Neutrophil (primary cell): ENCODE results near the gene INPP5F.

Experiments used
- H3K27ac ChIP-seq: fragments of 200-600 bp; sonication (generic); 2 replicates; pipeline ENCODE4 v1.5.1; 2016; ENCODE audit warnings: mild to moderate bottlenecking, moderate library complexity
- H3K27me3 ChIP-seq: fragments of 200-600 bp; sonication (generic); 2 replicates; pipeline ENCODE4 v1.6.0; 2016; ENCODE audit warnings: mild to moderate bottlenecking
- H3K36me3 ChIP-seq: fragments of 200-600 bp; sonication (generic); 2 replicates; pipeline ENCODE4 v1.5.1; 2017
- H3K4me1 ChIP-seq, 2 experiments: fragments of 200-600 bp in 1 of 2; sonication (generic) in 1 of 2; 1 replicate in 1 of 2; 2 replicates in 1 of 2; pipeline versions ENCODE4 v1.5.1 to v1.6.1; 2013 to 2016; ENCODE audit warnings: low read depth in 1 of 2, low read length in 1 of 2, mild to moderate bottlenecking in 1 of 2, moderate library complexity in 1 of 2; ENCODE audit not compliant: control insufficient read depth in 1 of 2, insufficient read depth in 1 of 2
- H3K4me3 ChIP-seq, 2 experiments: fragments of 200-600 bp in 1 of 2; sonication (generic) in 1 of 2; 1 replicate in 1 of 2; 2 replicates in 1 of 2; pipeline ENCODE4 v1.5.1; 2013 to 2016; ENCODE audit warnings: low read depth in 1 of 2, low read length in 1 of 2, mild to moderate bottlenecking in 1 of 2, moderate library complexity in 1 of 2
- H3K9me3 ChIP-seq: fragments of 200-600 bp; sonication (generic); 2 replicates; pipeline ENCODE4 v1.5.1; 2016
- TF ChIP-seq, protein P1 (sequence below): fragments of 200-600 bp; sonication (generic); IDR thresholded peaks from 2 replicates; pipeline ENCODE4 v1.5.1; 2016; ENCODE audit warnings: antibody characterized with exemption

INPP5F gene

DNA sequence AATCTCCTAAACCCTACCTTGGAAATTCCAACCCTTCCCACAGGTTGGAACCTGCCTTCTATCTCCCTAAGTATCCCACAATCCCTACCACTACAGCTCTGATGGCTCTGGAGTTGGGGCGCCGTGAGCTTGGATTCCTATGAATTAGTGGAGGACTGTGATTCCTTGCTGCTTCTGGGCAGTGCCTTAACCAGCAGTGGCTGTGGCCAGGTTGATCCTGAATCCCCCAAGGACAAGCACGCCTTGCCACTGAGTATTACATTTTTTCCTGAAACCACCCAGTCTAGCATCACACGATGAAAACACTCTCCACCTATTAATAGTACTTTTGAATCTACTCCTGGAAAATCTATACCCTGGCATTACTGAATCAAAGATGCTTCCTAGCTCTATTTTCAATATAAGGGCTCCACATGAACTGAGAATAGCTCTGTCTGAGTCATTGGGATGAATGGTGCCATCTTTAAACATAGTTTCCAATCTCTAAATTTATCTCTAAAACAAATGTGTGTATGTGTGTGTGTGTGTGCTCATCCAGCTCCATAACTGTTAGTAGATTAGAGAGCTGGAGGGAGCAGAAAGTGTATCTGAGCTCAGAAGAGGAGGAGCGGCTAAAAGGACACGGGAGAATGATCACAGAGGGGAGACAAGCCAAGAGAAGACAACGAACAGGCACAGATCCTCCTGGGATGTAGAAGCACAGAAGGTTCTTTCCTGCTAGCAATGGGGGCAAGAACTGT is 11.9 kb upstream of the INPP5F start:
- Histone ChIP-seq H3K4me3 (no peak overlapping the region), H3K27ac (no peak overlapping the region), H3K36me3 (no peaks in the 10 kb centered on the region), H3K27me3 (no peaks in the 10 kb centered on the region), H3K9me3 (no peaks in the 10 kb centered on the region), H3K4me1 (no peaks in the 10 kb centered on the region)
- TF ChIP-seq, protein P1, sequence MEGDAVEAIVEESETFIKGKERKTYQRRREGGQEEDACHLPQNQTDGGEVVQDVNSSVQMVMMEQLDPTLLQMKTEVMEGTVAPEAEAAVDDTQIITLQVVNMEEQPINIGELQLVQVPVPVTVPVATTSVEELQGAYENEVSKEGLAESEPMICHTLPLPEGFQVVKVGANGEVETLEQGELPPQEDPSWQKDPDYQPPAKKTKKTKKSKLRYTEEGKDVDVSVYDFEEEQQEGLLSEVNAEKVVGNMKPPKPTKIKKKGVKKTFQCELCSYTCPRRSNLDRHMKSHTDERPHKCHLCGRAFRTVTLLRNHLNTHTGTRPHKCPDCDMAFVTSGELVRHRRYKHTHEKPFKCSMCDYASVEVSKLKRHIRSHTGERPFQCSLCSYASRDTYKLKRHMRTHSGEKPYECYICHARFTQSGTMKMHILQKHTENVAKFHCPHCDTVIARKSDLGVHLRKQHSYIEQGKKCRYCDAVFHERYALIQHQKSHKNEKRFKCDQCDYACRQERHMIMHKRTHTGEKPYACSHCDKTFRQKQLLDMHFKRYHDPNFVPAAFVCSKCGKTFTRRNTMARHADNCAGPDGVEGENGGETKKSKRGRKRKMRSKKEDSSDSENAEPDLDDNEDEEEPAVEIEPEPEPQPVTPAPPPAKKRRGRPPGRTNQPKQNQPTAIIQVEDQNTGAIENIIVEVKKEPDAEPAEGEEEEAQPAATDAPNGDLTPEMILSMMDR: no peak

DNA sequence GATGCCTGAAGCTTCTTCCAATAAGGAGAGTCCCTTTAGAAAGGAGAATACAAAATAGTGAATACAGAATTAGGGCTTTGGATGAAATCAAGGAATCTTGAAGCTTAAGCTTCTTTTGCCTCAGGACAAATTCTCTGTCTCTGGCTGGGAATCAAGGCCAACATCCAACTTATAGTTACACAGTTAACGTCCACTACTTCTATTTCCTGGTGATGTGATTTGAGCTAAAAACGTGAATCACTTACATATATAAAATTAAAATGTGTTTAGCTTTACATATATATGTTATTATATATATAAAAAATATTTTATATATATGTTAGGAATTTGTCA is 11.4 kb upstream of the INPP5F start:
- Histone ChIP-seq H3K4me3 (no peak overlapping the region), H3K4me1 (no peaks in the 10 kb centered on the region), H3K36me3 (no peaks in the 10 kb centered on the region), H3K27me3 (no peaks in the 10 kb centered on the region), H3K27ac (no peak overlapping the region), H3K9me3 (no peaks in the 10 kb centered on the region)
- TF ChIP-seq, protein P1: no peak

DNA sequence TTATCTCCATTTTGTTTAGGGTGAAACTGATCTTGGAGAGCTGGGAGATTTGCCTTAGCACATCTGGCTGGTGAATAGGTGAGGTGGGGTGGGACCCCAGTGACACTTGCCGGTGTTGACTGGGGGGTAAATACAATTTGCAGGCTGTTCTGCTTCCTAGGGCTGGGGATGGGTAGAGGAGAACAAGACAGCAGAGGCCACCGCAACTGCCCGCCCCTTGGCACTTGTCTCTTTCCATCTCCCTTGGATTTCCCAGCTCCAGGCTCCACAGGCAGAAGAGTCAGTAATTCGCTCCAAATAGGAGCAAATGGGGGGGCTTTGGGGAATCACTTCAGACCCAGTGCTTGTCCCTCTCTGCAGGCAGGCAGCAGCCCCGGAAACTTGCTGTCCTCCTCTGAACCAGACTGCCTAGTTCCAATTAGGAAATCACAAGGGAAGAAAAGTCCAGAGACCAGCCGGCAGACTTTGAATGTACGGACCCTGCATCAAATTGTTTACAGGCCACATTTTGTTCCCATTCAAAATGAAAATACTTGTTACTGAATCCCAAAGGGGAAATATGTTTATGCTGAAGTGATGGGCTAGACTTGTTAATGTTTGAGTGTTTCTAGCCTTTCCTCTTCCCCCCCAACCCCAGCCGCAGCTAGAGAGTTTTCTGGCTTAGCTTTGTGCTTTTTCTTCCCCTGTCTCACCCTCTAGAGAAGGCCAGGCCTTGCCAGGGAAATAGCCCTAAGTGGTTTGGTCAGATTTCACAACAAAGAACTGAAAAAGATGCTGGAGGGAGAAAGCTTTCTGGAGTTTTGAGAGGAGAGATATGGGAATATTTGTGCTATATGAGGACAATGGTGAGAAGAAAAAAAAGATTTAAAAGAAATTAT is 10.0 kb upstream of the INPP5F start:
- H3K4me1 ChIP-seq: no peaks in the 10 kb centered on the region

DNA sequence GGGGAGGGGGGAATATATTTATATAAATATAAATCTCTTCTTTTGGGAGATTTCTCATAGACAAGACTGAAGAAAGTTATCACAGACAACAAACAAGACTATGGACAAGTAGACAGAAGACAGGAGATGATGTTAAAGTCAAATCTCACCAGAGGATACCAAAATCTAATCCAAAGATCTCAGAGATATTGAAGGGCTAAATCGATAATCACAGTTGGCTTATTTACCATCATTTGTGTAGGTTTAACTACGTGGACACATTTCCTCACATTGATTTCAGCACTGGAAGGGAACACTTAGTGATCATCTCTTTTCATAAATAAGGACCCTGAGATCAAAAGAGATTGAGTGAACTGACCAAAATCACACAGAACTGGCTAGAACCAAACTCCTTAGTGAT is 2.7 kb upstream of the INPP5F start:
- Histone ChIP-seq H3K4me3 (no peak overlapping the region), H3K36me3 (no peaks in the 10 kb centered on the region), H3K4me1 (peaks cover 16 to 17% of the 10 kb centered on the region in 2 experiments), H3K9me3 (no peaks in the 10 kb centered on the region), H3K27me3 (no peaks in the 10 kb centered on the region), H3K27ac (no peak overlapping the region)
- TF ChIP-seq, protein P1: no peak

More for the DNA sequence above, 10.0 kb upstream of the INPP5F start:
- TF ChIP-seq, protein P1: no peak
- no peak overlapping the region for H3K4me3 ChIP-seq
- H3K27me3 ChIP-seq: no peaks in the 10 kb centered on the region
- no peaks in the 10 kb centered on the region for H3K9me3 ChIP-seq
- no peak overlapping the region for H3K27ac ChIP-seq
- no peaks in the 10 kb centered on the region for H3K36me3 ChIP-seq

DNA sequence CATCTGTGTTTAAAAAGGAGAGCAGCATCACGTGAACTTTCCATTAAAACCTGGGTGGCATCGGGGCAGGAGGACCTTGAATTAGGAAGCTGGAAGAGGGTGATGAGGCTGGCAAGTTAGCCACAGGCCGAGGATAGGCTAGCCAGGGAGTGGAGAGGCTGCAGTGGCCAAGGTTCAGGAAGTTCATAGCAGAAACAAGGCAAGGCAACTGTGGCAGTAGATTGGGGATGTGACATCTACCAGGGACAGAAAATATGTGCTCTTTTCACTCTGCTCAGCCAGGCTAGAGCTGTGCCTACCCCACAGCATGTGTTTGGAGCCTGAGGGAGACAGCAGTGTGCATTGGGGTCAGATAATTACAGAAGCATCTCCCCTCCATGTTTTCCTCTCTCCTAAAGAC is 2.2 kb upstream of the INPP5F start:
- H3K27ac ChIP-seq: no peak overlapping the region
- TF ChIP-seq, protein P1: no peak
- no peaks in the 10 kb centered on the region for H3K27me3 ChIP-seq
- no peaks in the 10 kb centered on the region for H3K36me3 ChIP-seq
- peaks cover 16 to 17% of the 10 kb centered on the region in 2 experiments for H3K4me1 ChIP-seq
- no peaks in the 10 kb centered on the region for H3K9me3 ChIP-seq
- no peak overlapping the region for H3K4me3 ChIP-seq
